H9 (cell line): ENCODE results near the gene TMC8. TPM values are rescaled to one million over a fixed set of nuclear protein-coding genes. Genes with fewer than 3 reads are reported as not detected.

ENCODE experiments used
- DNase-seq: peaks from one replicate; pipeline ENCODE4 v3.0.0-alpha.2; 2017
- H2AFZ ChIP-seq: one replicate; pipeline ENCODE4 v1.6.1; 2013; ENCODE audit warnings: mild to moderate bottlenecking, low read length, control low read depth, moderate library complexity
- H2AK5ac ChIP-seq: 2 replicates; pipeline ENCODE4 v1.6.1; 2013; ENCODE audit warnings: low read length, control low read depth, mixed read lengths; ENCODE audit not compliant: insufficient read length
- H2BK120ac ChIP-seq: one replicate; pipeline ENCODE4 v1.6.1; 2013; ENCODE audit warnings: low read depth, mild to moderate bottlenecking, low read length, control low read depth, inconsistent platforms; ENCODE audit not compliant: poor library complexity, severe bottlenecking
- H2BK12ac ChIP-seq: 2 replicates; pipeline ENCODE4 v1.6.1; 2013; ENCODE audit warnings: low read length, control low read depth, mixed read lengths, low read depth; ENCODE audit not compliant: insufficient read length
- H2BK15ac ChIP-seq: 2 replicates; pipeline ENCODE4 v1.6.1; 2013; ENCODE audit warnings: low read depth, low read length, control low read depth
- H2BK20ac ChIP-seq: one replicate; pipeline ENCODE4 v1.6.1; 2013; ENCODE audit warnings: low read depth, mild to moderate bottlenecking, low read length, control low read depth, inconsistent platforms; ENCODE audit not compliant: poor library complexity, severe bottlenecking
- H2BK5ac ChIP-seq: 2 replicates; pipeline ENCODE4 v1.6.1; 2013; ENCODE audit warnings: low read length, control low read depth, mixed read lengths; ENCODE audit not compliant: insufficient read length
- H3K14ac ChIP-seq: 2 replicates; pipeline ENCODE4 v1.6.1; 2013; ENCODE audit warnings: low read length, control low read depth; ENCODE audit not compliant: insufficient read depth
- H3K18ac ChIP-seq: 2 replicates; pipeline ENCODE4 v1.6.1; 2013; ENCODE audit warnings: low read depth, mild to moderate bottlenecking, mixed read lengths, low read length, control low read depth; ENCODE audit not compliant: insufficient read length
- H3K23ac ChIP-seq: 2 replicates; pipeline ENCODE4 v1.6.1; 2013; ENCODE audit warnings: low read length, control low read depth, mixed read lengths, low read depth; ENCODE audit not compliant: insufficient read length
- H3K23me2 ChIP-seq: 2 replicates; pipeline ENCODE4 v1.6.1; 2013; ENCODE audit warnings: low read depth, mild to moderate bottlenecking, mixed read lengths, low read length, control low read depth; ENCODE audit not compliant: insufficient read length, poor library complexity, severe bottlenecking
- H3K27ac ChIP-seq: 2 replicates; pipeline ENCODE4 v1.5.1; 2013; ENCODE audit warnings: low read length, control low read depth, mixed read lengths, low read depth; ENCODE audit not compliant: insufficient read length
- H3K27me3 ChIP-seq: 2 replicates; pipeline ENCODE4 v1.6.1; 2013; ENCODE audit warnings: low read length, control low read depth, inconsistent platforms; ENCODE audit not compliant: insufficient read depth
- H3K4ac ChIP-seq: 2 replicates; pipeline ENCODE4 v1.6.1; 2013; ENCODE audit warnings: low read depth, mild to moderate bottlenecking, control low read depth, inconsistent platforms, low read length, moderate library complexity
- H3K4me1 ChIP-seq: 2 replicates; pipeline ENCODE4 v1.6.1; 2013; ENCODE audit warnings: low read length, control low read depth, inconsistent platforms; ENCODE audit not compliant: insufficient read depth
- H3K4me2 ChIP-seq: 2 replicates; pipeline ENCODE4 v1.6.1; 2013; ENCODE audit warnings: low read length, control low read depth, mixed read lengths; ENCODE audit not compliant: insufficient read length, insufficient read depth
- H3K56ac ChIP-seq: 2 replicates; pipeline ENCODE4 v1.6.1; 2013; ENCODE audit warnings: low read depth, mild to moderate bottlenecking, mixed read lengths, low read length, control low read depth; ENCODE audit not compliant: insufficient read length
- H3K79me1 ChIP-seq: 2 replicates; pipeline ENCODE4 v1.6.1; 2013; ENCODE audit warnings: low read depth, mild to moderate bottlenecking, moderate library complexity, low read length, control low read depth, inconsistent platforms; ENCODE audit not compliant: insufficient read depth, poor library complexity, severe bottlenecking
- H3K79me2 ChIP-seq: 2 replicates; pipeline ENCODE4 v1.6.1; 2013; ENCODE audit warnings: low read length, control low read depth, inconsistent platforms; ENCODE audit not compliant: insufficient read depth
- H3K9ac ChIP-seq: 2 replicates; pipeline ENCODE4 v1.6.1; 2013; ENCODE audit warnings: low read length, control low read depth, mixed read lengths; ENCODE audit not compliant: insufficient read length; ENCODE audit errors: extremely low read depth
- H3K9me3 ChIP-seq: one replicate; pipeline ENCODE4 v1.6.1; 2013; ENCODE audit warnings: low read depth, low read length, inconsistent platforms; ENCODE audit not compliant: control insufficient read depth
- H3T11ph ChIP-seq: one replicate; pipeline ENCODE4 v1.6.1; 2013; ENCODE audit warnings: mild to moderate bottlenecking, low read length, control low read depth, inconsistent platforms
- H4K20me1 ChIP-seq: one replicate; pipeline ENCODE4 v1.6.1; 2013; ENCODE audit not compliant: control insufficient read depth, insufficient read length, insufficient read depth
- H4K5ac ChIP-seq: 2 replicates; pipeline ENCODE4 v1.6.1; 2013; ENCODE audit warnings: low read depth, mild to moderate bottlenecking, mixed read lengths, low read length, control low read depth; ENCODE audit not compliant: insufficient read length
- H4K8ac ChIP-seq: replicated peaks from 2 replicates; pipeline ENCODE4 v1.6.1; 2013; ENCODE audit warnings: low read length, control low read depth, mixed read lengths, low read depth; ENCODE audit not compliant: insufficient read length
- H4K91ac ChIP-seq: 2 replicates; pipeline ENCODE4 v1.6.1; 2013; ENCODE audit warnings: low read depth, mild to moderate bottlenecking, moderate library complexity, mixed read lengths, low read length, control low read depth; ENCODE audit not compliant: insufficient read length
- H3K27ac Mint-ChIP-seq, 3 experiments: 2 replicates in 2 of 3; 3 replicates in 1 of 3; pipeline ENCODE4 v1.8.0; 2020 to 2021; ENCODE audit warnings: mixed read lengths in 3 of 3, mild to moderate bottlenecking in 1 of 3, moderate library complexity in 1 of 3
- H3K27me3 Mint-ChIP-seq: 2 replicates; pipeline ENCODE4 v1.8.0; 2021; ENCODE audit warnings: low read depth, mild to moderate bottlenecking, moderate library complexity, mixed read lengths
- H3K36me3 Mint-ChIP-seq, 3 experiments: 2 replicates in 2 of 3; 3 replicates in 1 of 3; pipeline ENCODE4 v1.8.0; 2020 to 2021; ENCODE audit warnings: low read depth in 3 of 3, mixed read lengths in 3 of 3; ENCODE audit not compliant: insufficient read depth in 1 of 3
- H3K4me1 Mint-ChIP-seq, 2 experiments: 2 replicates each; pipeline ENCODE4 v1.8.0; 2020; ENCODE audit warnings: mixed read lengths in 2 of 2
- H3K4me3 Mint-ChIP-seq, 2 experiments: 2 replicates in 1 of 2; 3 replicates in 1 of 2; pipeline ENCODE4 v1.8.0; 2020 to 2021; ENCODE audit warnings: mild to moderate bottlenecking in 2 of 2, mixed read lengths in 2 of 2, moderate library complexity in 1 of 2
- H3K9me3 Mint-ChIP-seq, 2 experiments: 2 replicates in 1 of 2; 3 replicates in 1 of 2; pipeline ENCODE4 v1.8.0; 2020; ENCODE audit warnings: mild to moderate bottlenecking in 2 of 2, mixed read lengths in 2 of 2, moderate library complexity in 1 of 2
- WGBS: extraction: QIAGEN DNeasy Blood & Tissue Kit; methylation state at CpG from one replicate; pipeline ENCODE4 v1.1.7; 2013; ENCODE audit warnings: missing lambda C conversion rate, low lambda C conversion rate, mixed read lengths; ENCODE audit not compliant: insufficient read length; ENCODE audit errors: extremely low coverage; 5-methylcytosine and 5-hydroxymethylcytosine counted together
- total RNA-seq: library from RNA; stranded (reverse); gene quantifications from 2 replicates; pipeline ENCODE4 v1.2.1, GENCODE V29; 2021
- TF ChIP-seq, protein P1 (sequence below): fragments of 200-600 bp; sonication (generic); conservative IDR thresholded peaks from 3 replicates; pipeline ENCODE4 v1.8.0; 2021; ENCODE audit warnings: antibody characterized with exemption, mild to moderate bottlenecking

Gene TMC8
- total RNA-seq, 1 experiment from 2014 or later, result 1.0 TPM

DNA sequence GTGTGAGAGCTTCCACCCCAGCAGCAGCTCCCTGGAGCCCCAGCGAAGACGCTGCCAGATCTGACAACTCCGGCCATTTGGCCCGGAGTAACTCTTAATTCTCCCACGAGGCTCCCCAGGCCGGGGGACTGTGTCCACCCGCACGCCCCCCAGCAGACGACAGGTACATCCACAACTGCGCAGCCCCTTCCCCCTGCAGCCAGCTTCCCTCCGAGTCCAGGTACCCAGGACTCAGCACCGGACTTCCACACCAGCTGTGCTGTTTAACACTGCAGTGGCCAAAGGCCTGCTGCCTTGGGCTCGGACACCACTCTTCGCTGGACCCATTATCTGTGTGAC lies 45.0 kb downstream of the TMC8 start:
- peaks cover 42 to 77% (median 65%) of the 10 kb centered on the region in 3 experiments for H3K36me3 Mint-ChIP-seq
- DNase-seq, result no peak

More for the DNA sequence above, 45.0 kb downstream of the TMC8 start:
- Histone ChIP-seq H3K79me2 (no peaks in the 10 kb centered on the region), H3K4me1 (no peaks in the 10 kb centered on the region; the same call in 1 of the 2 replicates), H4K91ac (no peak overlapping the region), H3K56ac (no peak overlapping the region), H2BK20ac (no peak overlapping the region), H2AFZ (no peak overlapping the region), H2AK5ac (no peak overlapping the region), H3K4me2 (no peak overlapping the region), H3K9me3 (no peaks in the 10 kb centered on the region), H2BK5ac (no peak overlapping the region), H3K23me2 (no peaks in the 10 kb centered on the region), H2BK120ac (no peak overlapping the region), H3K23ac (no peak overlapping the region), H3K18ac (no peak overlapping the region), H3K14ac (no peak overlapping the region), H3T11ph (no peak overlapping the region), H4K5ac (no peak overlapping the region), H4K20me1 (no peaks in the 10 kb centered on the region), H3K27me3 (no peaks in the 10 kb centered on the region), H4K8ac (no peak overlapping the region), H2BK15ac (no peak overlapping the region), H3K4ac (no peak overlapping the region), H3K79me1 (no peaks in the 10 kb centered on the region), H2BK12ac (no peak overlapping the region), H3K27ac (no peak overlapping the region), H3K9ac (no peak overlapping the region)
- H3K27me3 Mint-ChIP-seq, result no peaks in the 10 kb centered on the region; the same call in 1 of the 2 replicates
- peak overlapping the region in 1 of 2 experiments; percentile 56; a peak in 1 of 5 replicates for H3K4me3 Mint-ChIP-seq
- no peaks in the 10 kb centered on the region; a peak in 1 of 5 replicates for H3K9me3 Mint-ChIP-seq
- H3K27ac Mint-ChIP-seq, result peak overlapping the region in 2 of 3 experiments; percentile 58 to 79; a peak in 4 of 7 replicates
- WGBS, result no CpG with 5 or more reads among the region's 14 CpGs
- H3K4me1 Mint-ChIP-seq, result peaks cover 26 to 46% of the 10 kb centered on the region in 2 experiments
- TF ChIP-seq, protein P1, sequence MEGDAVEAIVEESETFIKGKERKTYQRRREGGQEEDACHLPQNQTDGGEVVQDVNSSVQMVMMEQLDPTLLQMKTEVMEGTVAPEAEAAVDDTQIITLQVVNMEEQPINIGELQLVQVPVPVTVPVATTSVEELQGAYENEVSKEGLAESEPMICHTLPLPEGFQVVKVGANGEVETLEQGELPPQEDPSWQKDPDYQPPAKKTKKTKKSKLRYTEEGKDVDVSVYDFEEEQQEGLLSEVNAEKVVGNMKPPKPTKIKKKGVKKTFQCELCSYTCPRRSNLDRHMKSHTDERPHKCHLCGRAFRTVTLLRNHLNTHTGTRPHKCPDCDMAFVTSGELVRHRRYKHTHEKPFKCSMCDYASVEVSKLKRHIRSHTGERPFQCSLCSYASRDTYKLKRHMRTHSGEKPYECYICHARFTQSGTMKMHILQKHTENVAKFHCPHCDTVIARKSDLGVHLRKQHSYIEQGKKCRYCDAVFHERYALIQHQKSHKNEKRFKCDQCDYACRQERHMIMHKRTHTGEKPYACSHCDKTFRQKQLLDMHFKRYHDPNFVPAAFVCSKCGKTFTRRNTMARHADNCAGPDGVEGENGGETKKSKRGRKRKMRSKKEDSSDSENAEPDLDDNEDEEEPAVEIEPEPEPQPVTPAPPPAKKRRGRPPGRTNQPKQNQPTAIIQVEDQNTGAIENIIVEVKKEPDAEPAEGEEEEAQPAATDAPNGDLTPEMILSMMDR, result no peak
